GM12873 (cell line): ENCODE measurements around the gene SMG9.

Experiments used
- CTCF ChIP-seq: IDR thresholded peaks from 2 replicates; pipeline ENCODE4 v1.5.1; 2012; ENCODE audit warnings: low read depth, mild to moderate bottlenecking, moderate library complexity, low read length, control low read depth; ENCODE audit not compliant: insufficient read depth; ENCODE audit errors: missing control alignments

Gene SMG9

DNA sequence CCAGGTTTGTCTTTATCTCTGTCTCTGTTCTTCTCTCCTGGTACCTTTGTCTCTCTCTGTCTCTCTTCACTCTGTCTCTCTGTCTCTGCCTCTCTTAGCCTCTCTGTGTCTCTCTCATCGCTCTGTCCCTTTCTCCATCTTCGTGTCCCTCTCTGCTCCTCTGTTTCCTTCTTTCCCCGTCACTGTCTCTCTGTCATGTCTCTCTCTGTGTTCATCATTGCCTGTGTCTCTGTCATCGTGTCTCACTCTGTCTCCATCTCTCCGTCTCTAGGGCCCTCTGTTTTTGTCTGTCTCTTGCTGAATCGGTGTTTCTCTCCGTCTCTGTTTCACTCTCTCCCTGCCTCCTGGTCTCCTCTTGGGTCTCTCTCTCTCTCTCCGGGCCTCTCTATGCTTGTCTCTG lies 28.9 kb upstream of the SMG9 start:
- TF ChIP-seq CTCF: no peak

DNA sequence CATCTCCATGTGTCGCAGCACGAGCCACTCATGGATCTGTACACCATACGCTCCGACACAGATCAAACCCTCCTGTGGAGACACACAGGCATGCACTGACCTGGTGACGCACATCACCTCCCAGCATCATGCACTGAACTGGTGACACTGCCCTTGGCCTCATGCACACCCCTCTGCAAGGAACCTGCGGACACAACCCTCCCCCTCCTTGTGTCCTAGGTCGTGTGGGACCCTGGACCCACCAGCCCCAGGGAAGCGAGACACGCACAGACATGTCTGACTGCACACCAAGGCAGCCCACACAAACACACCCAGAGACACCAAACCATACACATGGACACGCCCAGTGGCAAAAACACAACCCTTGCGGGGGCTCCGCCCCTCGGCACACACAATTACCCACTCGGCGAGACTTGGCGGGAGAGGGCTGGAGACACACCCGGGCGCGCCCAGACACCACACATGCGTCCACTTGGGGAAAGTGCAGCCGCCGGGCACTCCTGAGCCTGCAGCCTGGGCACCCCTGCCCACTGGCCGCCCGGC lies 28.0 kb upstream of the SMG9 start:
- no peak for TF ChIP-seq CTCF

GRCh38 chr19:43782311-43782660 lies 27.5 kb upstream of the SMG9 start:
- no peak for TF ChIP-seq CTCF

- TF ChIP-seq CTCF: no peak
Measured at GRCh38 chr19:43781630-43782310, 27.0 kb upstream of the SMG9 start.

DNA sequence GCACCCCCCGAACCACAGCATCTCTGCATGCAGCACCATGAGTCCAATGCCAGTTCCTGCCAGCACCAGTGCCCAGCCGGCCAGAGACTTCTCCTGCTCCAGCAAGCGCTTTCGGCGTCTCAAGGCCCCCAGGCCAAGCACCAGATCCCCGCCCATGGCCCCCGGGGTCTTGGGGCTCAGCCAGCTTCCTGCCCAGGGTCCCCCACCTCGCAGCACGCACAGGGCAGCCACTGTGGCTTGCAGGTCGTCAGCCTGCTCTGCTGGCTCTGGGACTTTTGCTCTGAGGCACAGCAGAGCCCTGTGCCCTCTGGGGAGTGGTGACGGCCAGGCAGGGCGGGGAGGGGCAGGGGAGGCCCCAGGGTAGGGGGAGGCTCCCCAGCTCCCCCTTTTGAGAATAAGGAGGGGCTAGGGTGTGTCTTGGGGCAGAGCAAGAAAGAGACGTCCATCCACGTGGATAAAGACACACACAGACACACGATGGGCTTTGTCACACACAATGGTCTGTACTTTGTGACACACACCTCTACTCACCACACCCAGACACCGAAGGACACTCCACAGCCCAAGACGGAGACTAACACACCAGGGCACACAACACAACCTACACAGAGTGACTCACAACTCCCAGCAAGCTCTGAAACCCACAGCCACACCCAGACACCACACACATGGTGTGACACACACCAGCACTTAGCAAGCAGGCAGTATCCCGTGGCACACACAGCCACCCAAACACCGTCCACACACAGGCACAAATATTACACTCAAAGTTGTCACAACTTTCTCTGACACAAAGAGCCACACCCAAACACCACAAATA lies 26.2 kb upstream of the SMG9 start, which contains the start of gene KCNN4:
Gene KCNN4 (minus strand): TSS at position 268 of the 820 bp plus-strand sequence. CDS start 112 bp downstream, at position 156.
- no peak for TF ChIP-seq CTCF

- TF ChIP-seq CTCF: peak; percentile 58
Measured at GRCh38 chr19:43779820-43780219, 25.1 kb upstream of the SMG9 start.

DNA sequence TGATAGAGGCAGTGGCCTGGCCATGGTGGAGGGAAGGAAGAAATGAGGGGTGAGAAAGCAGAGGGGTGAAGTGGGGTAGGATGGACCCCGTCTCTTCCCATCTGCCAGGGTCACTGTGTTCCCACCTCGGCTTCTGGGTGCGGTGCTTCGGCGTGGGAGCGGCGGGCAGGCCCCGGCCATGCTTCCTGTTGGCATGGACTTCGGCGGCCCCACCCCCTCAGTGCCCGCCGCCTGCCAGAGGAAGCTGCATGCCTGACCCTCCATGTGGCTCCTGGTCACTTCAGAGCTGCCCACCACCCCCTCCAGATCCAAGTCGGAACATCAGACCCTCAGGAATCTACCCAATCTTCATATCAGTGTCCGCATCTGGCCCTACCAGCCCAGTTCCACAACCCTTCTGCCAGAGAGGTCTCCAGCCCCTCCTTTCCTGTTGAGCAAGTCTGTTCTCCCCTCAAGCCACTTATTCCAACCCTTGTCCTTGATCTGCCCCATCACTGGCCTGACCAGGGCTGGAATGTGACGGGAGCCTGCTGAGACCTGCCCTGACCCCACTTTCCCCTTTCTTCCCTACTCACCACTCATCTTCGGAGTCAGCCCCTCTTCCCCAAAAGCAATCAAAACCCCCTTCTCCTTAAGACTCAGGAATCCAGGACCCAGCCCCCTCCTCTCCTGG lies 24.5 kb upstream of the SMG9 start:
- no peak for TF ChIP-seq CTCF
